ENCODE data around the gene FHIP2A.

FHIP2A gene

DNA sequence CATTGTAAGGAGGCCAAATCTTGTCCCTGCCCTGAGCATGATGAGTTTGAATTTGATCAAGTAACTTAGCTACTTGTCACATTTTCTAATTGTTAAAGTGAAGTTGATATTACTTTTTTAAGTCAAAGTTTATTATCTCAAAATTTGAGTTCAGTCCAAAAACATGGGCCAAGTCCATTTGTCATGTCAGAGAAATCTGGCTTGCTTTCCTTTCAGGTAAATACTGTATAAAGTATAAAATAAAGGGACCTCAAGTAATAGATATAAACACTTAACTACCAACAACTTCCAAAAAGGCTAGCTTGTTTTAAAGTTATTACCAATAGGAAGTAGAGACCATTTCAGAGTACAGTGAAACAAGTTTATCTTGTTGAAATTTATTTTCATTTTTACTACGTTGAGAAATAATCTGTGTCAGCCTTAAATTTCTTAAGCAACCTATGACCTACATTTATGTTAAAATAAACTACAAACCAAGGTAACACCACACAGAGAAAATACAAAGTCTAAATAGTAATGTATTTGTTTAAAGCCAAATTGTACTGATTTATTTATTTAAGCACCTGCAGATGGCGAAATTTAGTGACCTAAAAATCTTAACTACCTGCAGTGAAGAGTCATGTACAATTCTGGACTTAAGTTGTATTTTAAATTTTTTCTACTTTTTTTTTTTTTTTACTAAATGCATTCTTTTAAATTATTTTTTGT lies 36.5 kb downstream of the FHIP2A start:
- no peak for DNase-seq (ENCODE audit: low read depth)

DNA sequence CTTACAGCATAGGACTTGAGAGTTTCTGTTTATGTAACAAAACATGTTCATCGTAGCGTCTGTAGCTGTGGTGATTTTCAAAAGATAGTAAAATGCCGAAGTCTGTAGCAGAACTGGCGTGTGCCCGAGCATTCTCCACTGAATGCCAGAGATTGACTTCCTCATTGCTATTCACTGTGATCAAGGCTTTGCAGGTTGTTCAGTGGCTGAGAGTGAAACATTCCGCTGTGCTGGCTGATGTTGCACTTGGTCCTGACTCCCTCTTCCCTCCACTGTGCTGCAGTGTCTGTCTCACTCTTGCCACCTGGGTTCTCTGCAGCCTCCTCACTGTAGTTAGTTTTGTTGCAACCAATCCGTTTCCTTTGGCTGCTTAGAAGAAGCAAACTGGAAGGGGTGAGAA lies 37.6 kb downstream of the FHIP2A start:
- DNase-seq (ENCODE audit: low read depth): no peak

DNA sequence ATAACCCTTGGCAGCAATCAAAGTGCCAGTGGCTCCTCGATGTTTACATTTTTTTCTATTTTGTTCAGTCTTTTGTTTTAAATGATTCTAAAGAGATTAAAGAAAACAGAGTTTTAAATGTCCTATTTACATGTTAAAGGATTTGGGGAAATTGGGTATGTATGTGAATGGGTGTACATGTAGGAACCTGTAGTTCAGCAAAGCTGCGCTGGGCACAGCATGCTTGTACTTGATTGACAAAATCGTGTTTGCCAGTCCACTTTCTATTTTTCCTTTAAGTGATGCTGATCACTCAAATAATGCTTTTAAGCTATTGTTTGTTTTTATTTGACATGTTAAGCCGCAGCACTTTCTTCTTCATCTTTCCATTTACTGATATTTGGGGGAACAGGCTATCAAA lies 40.9 kb downstream of the FHIP2A start:
- DNase-seq (ENCODE audit: low read depth): no peak

DNA sequence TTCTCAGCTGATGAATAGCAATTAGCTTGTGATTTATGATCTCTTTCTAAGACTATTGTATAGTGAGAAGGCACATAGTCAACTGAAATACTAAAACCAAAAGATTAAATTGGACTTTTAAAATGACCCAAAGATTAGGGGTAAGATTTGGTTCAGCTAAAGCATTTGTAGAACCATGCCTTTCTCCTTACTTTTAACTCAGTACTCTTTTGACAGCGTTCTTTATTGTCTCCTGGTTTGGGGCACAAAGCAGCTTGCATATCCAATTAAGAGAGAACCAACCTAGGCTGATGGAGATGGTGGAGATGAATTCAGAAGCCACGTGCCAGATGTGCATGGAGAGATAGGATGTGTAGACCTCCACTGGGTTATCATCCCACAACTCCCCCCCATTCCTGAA lies 45.8 kb downstream of the FHIP2A start:
- no peak for DNase-seq (ENCODE audit: low read depth)

DNA sequence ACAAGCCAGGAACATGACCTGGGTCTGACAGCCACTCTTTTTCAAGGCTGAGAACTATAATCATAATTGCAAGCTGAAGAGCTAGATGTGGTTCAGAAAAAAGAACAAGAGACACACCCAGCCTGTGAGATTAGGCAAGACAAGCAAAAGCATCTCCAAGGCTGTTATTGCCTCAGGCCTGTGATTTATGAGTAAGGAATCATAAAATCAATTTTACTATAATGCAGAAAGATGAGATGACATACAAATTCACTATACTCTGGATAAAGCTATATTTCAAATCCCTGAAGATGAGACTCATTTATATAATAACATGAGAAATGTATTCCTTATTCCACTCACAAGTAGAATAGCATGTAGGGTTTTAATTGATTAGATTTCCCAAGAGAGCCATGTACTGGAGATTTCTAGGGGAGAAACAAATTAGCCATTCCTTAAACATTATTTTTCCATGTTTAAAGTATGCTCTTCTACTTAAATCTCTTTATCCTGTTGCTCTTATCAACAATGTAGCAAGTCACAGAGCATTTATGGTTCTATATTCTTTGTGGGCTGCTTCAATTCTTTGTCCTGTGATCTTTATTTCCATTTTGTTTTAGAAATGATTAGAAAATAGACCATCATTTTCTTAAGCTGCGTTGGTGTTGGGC lies 47.4 kb downstream of the FHIP2A start:
- no peak for DNase-seq (ENCODE audit: low read depth)

DNA sequence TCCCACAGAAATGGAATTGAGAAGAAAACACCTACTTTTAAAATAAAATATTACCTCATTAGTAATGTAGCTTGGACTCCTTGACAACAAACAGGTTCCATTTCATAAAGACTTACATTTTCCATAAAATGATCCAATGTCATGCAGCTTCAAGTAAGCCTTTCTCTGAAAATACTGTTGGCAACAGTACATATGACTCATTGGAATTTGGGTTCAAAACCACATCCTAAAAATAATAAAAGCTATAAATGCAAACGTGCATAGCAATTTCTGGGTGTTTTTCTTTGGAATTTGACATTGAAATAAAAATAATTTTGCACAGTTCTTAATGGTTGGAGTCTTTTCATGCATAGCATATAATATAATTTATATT lies 47.9 kb downstream of the FHIP2A start:
- DNase-seq (ENCODE audit: low read depth): no peak

DNA sequence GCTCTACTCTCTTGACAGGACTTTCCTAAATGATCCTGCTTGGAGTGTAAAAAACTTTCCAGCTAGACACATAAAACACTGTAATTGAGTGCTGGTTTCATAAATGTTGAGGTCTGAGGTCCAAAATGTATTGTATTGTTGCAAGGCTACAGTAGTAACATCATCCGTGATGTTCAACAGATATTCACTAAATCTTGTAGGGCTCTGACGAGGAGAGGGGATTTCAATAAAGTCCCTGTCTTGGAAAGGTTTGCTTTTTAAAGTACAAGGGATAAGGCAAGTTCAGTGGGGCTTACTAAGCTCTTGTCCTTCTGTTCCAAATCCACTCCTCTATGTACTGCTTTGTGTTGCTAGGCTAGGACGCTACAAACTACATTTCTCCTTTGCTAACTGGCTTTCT lies 48.9 kb downstream of the FHIP2A start:
- no peak for DNase-seq (ENCODE audit: low read depth)

DNA sequence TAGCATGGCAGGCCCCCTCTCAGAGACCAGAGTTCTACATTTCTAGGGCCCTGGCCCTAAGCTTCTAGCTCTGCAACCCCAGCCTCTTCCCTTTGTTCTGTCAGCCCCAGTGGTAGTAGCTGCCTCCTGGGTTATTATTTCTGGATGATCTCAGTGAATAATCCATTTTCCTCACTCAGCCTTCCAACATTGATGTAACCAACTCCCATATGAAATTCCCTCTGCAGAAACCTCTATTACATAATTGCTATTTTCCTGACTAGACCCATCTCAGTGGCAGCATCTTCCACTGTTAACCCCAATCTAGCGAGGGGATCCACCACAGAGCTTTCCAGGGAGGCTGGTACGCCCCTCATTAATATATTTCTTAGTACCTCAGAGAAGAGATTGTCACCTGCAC lies 49.8 kb downstream of the FHIP2A start:
- DNase-seq (ENCODE audit: low read depth): no peak

Measured in stimulated activated CD4-positive, alpha-beta T cell treated with anti-CD3 and anti-CD28 coated beads, Interleukin-2, amount 100 ng/mL, for 4 hours (primary cell).